Measurements from ENCODE around the gene HDAC2.

The HDAC2 gene

GRCh38 chr6:113908801-113909200, 62.1 kb downstream of the HDAC2 start:
- DNase-seq: no peak

GRCh38 chr6:113907102-113907815, 63.7 kb downstream of the HDAC2 start:
- DNase-seq: no peak

- peak; percentile 80 for DNase-seq
These were observed 67.2 kb downstream of the HDAC2 start for GRCh38 chr6:113903666-113904330.

DNA sequence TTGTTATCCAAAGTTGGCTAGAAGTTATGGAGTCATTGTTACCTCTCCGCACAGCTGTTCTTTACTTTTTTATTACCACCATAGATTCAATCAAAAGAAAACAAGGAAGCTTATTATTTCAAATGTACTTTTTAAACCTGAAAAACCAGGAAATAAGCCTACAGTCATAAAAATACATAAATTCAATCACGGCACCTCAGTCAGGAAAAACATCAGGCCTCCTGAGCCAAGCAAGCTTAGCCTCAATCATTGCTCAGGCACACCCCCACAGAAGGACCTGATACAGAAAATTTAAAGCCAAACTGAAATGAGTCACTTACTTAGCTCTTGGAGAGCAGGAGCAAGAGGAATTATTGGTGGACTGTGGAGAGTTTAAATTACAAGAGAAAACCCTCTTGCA, 69.5 kb downstream of the HDAC2 start:
- no peak for DNase-seq

- no peak for DNase-seq
These were observed 76.0 kb downstream of the HDAC2 start for GRCh38 chr6:113894712-113895674.

DNA sequence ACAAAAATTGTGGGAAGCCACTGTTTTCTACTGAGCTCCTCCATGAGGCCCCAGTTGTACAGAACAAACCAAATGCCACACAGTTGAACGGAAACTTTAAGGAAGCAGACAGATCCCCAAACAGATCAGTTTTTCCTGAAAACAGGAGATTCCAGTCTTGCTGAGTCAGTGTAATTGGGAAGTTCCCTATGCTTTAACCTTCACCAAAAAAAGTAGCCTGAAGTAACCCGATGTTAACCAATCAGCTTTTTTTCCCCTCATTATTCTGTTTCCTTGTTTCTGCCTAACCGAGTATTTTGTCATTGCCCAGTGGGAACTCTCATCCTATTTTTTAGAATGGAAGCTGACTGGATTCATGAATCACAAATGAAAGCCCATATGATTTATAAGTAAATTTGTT, 77.1 kb downstream of the HDAC2 start:
- DNase-seq: no peak

- no peak for DNase-seq
These were observed 77.5 kb downstream of the HDAC2 start for GRCh38 chr6:113893451-113893850.

DNA sequence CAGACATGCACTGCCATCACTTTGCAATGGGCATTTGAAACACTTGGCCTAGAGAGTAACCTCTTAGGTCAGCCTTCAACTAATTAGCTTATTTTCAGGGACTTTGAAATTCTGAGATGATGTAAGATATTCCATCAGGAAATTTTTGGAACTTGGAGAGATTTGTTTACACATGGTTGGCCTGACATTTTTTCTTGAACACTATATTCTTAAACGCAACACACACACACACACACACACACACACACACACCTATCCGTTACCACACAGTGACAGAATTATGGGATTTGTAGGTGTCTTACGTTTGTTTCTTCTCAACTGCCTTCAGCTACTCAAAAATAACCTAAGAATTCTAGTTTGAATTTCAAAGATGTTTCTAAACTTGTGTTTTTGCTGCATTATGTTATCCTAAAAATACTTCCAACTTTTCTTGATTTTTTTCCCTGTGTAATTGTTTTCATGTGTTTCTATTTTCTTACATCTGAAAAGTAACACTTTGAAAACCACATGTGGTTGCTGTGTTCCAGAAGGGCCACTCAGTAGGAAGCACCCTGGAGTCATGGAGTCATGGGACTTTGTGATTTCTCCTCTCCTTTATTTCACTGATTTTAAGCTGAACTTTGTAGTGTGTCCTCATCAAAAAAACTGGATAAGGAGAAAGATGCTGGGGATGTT, 81.9 kb downstream of the HDAC2 start:
- no peak for DNase-seq

DNA sequence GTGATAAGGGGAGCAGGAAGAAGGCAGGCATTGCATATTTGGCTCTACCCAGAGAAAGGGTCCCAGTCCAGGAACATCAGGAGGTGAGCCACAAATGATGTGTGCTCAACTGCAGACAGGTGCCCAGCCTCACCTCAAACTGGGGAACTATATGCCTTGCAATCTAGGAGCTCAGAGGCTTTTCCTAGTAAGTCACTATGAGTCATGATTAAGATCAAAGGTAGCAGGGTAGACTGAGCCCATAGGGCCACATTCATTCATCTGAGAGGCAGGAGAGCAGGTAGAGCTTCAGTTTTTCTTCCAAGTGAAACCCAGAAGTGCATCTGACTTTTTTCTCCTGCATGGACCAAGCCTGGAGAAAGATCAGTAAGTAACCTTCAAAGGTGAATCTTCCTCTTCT, 82.5 kb downstream of the HDAC2 start:
- DNase-seq: no peak

- no peak for DNase-seq
These were observed 84.4 kb downstream of the HDAC2 start for GRCh38 chr6:113886512-113886911.

DNA sequence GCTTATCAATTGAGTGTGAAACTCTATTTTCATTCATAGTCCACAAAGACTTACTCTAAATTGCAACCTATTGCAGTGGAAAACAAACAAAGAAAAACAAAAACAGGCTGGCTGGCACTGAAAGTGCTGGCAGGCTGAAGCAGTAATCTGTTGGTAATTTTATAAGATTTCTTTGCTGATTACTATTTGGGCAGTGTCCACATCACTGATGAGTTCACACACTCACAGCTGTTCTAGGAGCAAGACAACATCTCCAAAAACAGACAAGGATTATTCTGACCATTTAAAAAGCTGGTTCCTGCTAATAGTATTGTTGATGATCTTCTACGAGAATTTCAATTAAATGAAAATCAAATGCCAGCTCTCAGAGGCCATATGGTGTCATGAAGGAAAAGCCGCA, 86.9 kb downstream of the HDAC2 start:
- DNase-seq: no peak

Measured in EL (cell line).